Upper lobe of left lung (tissue), 4 donors: ENCODE results near the gene TMEM37.

Experiments used
- CTCF ChIP-seq, 6 experiments: fragments of 450-650 bp in 4 of 6; fragments of 200-600 bp in 2 of 6; sonication (generic) in 2 of 6; IDR thresholded peaks; one replicate each; pipeline ENCODE4 v1.5.1; 2016 to 2019; ENCODE audit warnings: antibody characterized with exemption in 6 of 6
- POLR2A ChIP-seq, 4 donors: fragments of 450-650 bp; IDR thresholded peaks; one replicate each; pipeline ENCODE4 v1.5.1; 2016 to 2017; ENCODE audit warnings: antibody characterized with exemption in 4 of 4, mild to moderate bottlenecking in 2 of 4
- POLR2AphosphoS5 ChIP-seq, 2 donors: sonication (generic); formaldehyde crosslinking; IDR thresholded peaks; one replicate each; pipeline ENCODE4 v1.5.1; 2017; ENCODE audit warnings: antibody characterized with exemption in 2 of 2

- TF ChIP-seq POLR2AphosphoS5 (IDR thresholded peaks at IDR 0.05) (no peak), POLR2A (IDR thresholded peaks at IDR 0.05) (no peak), CTCF (IDR thresholded peaks at IDR 0.05) (no peak)
These were observed 49.1 kb downstream of the TMEM37 start for GRCh38 chr2:119480718-119481142.
